Hepatocyte (in vitro differentiated cells): ENCODE data around the gene C5AR2.

ENCODE experiments used
- EZH2 ChIP-seq: fragments of 200-600 bp; sonication (generic); IDR thresholded peaks from 2 replicates; pipeline ENCODE4 v1.6.1; 2016; ENCODE audit warnings: antibody characterized with exemption, mild to moderate bottlenecking, borderline replicate concordance
- EZH2phosphoT487 ChIP-seq: fragments of 200-600 bp; sonication (generic); IDR thresholded peaks from one replicate; pipeline ENCODE4 v1.6.1; 2018; ENCODE audit warnings: antibody characterized with exemption, mild to moderate bottlenecking, low read depth, moderate library complexity; ENCODE audit not compliant: unreplicated experiment, severe bottlenecking
- TF ChIP-seq, protein P1 (sequence below): fragments of 200-600 bp; sonication (generic); IDR thresholded peaks from 2 replicates; pipeline ENCODE4 v1.5.1; 2016; ENCODE audit warnings: antibody characterized with exemption, mild to moderate bottlenecking; ENCODE audit not compliant: poor library complexity

DNA sequence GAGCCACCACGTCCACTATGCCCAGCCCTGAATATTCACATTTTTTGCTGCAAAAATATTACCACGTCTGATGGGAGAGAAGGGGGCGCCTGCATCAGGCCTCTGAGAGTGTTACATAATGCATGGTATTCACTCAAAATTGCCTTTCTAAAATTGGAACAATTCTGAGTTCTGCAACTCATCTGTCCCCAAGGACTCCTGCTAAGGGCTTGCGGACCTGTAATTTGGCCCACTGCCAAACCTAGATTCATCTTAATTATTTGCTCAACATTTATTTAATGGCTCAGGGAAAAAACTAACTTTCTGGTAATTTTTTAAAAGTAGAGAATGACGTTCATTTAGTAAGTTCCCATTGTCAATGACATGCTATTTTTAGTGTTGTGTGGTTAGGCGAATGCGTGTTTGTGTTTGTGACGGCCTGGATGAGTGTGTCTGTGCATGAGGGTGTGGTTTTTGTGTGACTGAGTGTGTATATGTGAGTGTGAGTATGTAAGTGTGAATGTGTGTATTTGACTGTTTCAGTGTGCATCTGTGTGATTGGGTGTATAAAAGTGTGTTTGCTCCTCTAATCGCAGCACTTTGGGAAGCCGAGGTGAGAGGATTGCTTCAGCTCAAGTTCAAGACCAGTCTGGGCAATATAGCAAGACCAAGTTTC lies 48.4 kb upstream of the C5AR2 start:
- TF ChIP-seq EZH2 (no peak), EZH2phosphoT487 (no peak)
- TF ChIP-seq, protein P1, sequence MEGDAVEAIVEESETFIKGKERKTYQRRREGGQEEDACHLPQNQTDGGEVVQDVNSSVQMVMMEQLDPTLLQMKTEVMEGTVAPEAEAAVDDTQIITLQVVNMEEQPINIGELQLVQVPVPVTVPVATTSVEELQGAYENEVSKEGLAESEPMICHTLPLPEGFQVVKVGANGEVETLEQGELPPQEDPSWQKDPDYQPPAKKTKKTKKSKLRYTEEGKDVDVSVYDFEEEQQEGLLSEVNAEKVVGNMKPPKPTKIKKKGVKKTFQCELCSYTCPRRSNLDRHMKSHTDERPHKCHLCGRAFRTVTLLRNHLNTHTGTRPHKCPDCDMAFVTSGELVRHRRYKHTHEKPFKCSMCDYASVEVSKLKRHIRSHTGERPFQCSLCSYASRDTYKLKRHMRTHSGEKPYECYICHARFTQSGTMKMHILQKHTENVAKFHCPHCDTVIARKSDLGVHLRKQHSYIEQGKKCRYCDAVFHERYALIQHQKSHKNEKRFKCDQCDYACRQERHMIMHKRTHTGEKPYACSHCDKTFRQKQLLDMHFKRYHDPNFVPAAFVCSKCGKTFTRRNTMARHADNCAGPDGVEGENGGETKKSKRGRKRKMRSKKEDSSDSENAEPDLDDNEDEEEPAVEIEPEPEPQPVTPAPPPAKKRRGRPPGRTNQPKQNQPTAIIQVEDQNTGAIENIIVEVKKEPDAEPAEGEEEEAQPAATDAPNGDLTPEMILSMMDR, result no peak
